ENCODE measurements around the gene WWOX.

- no peak for TF ChIP-seq EZH2 (IDR thresholded peaks at IDR 0.05; ENCODE audit: borderline replicate concordance, insufficient read depth, low read length, poor library complexity, severe bottlenecking)
- no peak for TF ChIP-seq CTCF (IDR thresholded peaks at IDR 0.05; ENCODE audit: poor library complexity, severe bottlenecking)
- no peak for TF ChIP-seq RAD21 (conservative IDR thresholded peaks at IDR 0.05)
- TF ChIP-seq SMC3 (conservative IDR thresholded peaks at IDR 0.05; ENCODE audit: poor library complexity): no peak
- no peak for TF ChIP-seq POLR2AphosphoS5 (IDR thresholded peaks at IDR 0.05)
- no peak for TF ChIP-seq MXI1 (conservative IDR thresholded peaks at IDR 0.05; ENCODE audit: poor library complexity, severe bottlenecking)
- TF ChIP-seq TAF1 (IDR thresholded peaks at IDR 0.05; ENCODE audit: low read depth): no peak
Observed at GRCh38 chr16:79171504-79171903, 1072.0 kb downstream of the WWOX start.

All from neural cell (in vitro differentiated cells).